ENCODE results near the gene PARP16. TPM values are rescaled to one million over a fixed set of nuclear protein-coding genes. Genes with fewer than 3 reads are reported as not detected.

The PARP16 gene, protein sequence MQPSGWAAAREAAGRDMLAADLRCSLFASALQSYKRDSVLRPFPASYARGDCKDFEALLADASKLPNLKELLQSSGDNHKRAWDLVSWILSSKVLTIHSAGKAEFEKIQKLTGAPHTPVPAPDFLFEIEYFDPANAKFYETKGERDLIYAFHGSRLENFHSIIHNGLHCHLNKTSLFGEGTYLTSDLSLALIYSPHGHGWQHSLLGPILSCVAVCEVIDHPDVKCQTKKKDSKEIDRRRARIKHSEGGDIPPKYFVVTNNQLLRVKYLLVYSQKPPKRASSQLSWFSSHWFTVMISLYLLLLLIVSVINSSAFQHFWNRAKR
- 9.8 and 11.2 TPM in 2 replicates for polyA plus RNA-seq (2011; rRNA removed)
- 7.0 and 9.9 TPM in 2 replicates for polyA plus RNA-seq (2012; cell fraction: cytosol; rRNA removed)
- polyA plus RNA-seq (2012; cell fraction: nucleus; rRNA removed) = 5.7 and 6.7 TPM in 2 replicates
- 6.7 to 7.7 TPM (median 7.5 TPM) in 3 replicates for polyA plus RNA-seq (2017; fragmentation: RNase III; extraction: RNeasy Plus Mini Kit Qiagen cat#74134 plus additional on column Dnase treatment)
- 12.3 and 13.4 TPM in 2 replicates for polyA minus RNA-seq (2011; rRNA and poly(A)+ RNA removed)

DNA sequence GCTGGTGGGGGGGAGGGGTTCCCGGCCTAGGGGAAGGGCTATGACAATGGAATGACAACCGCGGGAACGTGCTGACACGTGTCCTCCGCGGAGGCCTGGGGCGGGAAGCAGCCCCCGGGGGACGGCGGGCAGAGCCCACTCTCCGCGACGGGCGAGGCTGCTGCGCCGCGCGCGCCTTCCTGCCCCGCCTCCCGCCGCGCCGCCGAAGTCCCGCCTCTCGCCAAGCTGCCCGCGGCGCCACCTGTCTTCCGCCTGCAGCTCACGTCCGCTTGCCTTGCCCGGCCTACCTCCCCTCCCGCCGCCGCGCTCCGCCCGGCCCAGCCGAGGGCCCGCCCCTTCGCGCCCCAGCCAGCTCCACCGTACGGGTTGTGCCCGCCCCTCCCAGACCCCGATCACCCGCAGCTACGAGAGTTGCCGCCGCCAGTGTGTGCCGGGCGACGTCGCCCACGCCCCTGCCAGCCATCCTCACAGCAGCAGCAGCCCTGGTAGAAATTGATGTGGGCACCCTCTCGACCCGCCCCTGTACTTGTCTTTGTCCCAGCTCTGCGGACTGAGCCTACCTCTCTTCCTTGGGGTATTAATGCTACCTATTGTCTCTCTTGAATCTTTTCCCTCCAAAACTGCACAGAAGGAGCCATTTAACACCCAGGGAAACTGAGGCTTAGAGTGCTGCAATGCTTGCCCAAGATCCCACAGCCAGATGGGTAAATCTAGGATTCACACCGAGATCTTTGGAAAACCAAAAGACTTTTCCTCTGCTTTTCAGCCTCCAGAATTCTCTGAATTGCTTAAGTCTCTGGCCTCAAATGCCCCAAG, at the start of gene PARP16:
Gene PARP16, minus strand, starts transcription at position 180 of the 816 bp plus-strand sequence. CDS start 457 bp downstream, outside the sequence.
- ATAC-seq = peak; percentile 94 to 95
- ChIA-PET CTCF (interaction anchor here (0.5 to 23.8 kb wide), 26 partner anchors 8 to 220 kb away, joined by 3 to 408 read pairs (median 4); partner anchors contain the start of genes CLPX, RNU5A-1 and RNU5B-1), POLR2A (interaction anchor here (0.5 to 4.2 kb wide), 10 partner anchors 8 to 242 kb away, joined by 3 to 53 read pairs (median 9); partner anchors contain the start of genes CILP, CLPX, RNU5A-1 and RNU5B-1)
- Histone ChIP-seq H3K9me3 (no peaks in the 10 kb centered on the region), H3K4me2 (peak within 1 kb of the TSS; percentile 89), H3K27ac (peak within 1 kb of the TSS; percentile 85 to 91), H3K4me1 (peaks cover 14% of the 10 kb centered on the region), H3K4me3 (peak within 1 kb of the TSS; percentile 65)
- TF ChIP-seq NPAS2 (CRISPR knock-in tag; IDR thresholded peaks at IDR 0.05; ENCODE audit: borderline replicate concordance) (0 out of 2 replicates have a peak, but pooled peaks have one; percentile 14), PHF8 (IDR thresholded peaks at IDR 0.05; ENCODE audit: borderline replicate concordance, low read depth) (0 out of 2 replicates have a peak, but pooled peaks have one; percentile 52), JUN (IDR thresholded peaks at IDR 0.05) (peak; percentile 60 to 92; a peak in 4 of 5 replicates), RAD21 (conservative IDR thresholded peaks at IDR 0.05 in 1 of 2, IDR thresholded peaks at IDR 0.05 in 1 of 2) (peak in 1 of 2 experiments; percentile 22; a peak in 1 of 5 replicates), MAZ (IDR thresholded peaks at IDR 0.05; ENCODE audit: borderline replicate concordance, low read depth, low read length) (peak; percentile 46; the same call in 1 of the 2 replicates), SMC3 (IDR thresholded peaks at IDR 0.05) (peak; percentile 15; the same call in 2 of the 3 replicates), POLR2A (IDR thresholded peaks at IDR 0.05; ENCODE audit: low read length) (peak; percentile 70), RFX5 (IDR thresholded peaks at IDR 0.05) (no peak), FOXS1 (CRISPR knock-in tag; IDR thresholded peaks at IDR 0.05) (no peak), MAX (IDR thresholded peaks at IDR 0.05) (peak; percentile 81)
- TF ChIP-seq, protein P1, sequence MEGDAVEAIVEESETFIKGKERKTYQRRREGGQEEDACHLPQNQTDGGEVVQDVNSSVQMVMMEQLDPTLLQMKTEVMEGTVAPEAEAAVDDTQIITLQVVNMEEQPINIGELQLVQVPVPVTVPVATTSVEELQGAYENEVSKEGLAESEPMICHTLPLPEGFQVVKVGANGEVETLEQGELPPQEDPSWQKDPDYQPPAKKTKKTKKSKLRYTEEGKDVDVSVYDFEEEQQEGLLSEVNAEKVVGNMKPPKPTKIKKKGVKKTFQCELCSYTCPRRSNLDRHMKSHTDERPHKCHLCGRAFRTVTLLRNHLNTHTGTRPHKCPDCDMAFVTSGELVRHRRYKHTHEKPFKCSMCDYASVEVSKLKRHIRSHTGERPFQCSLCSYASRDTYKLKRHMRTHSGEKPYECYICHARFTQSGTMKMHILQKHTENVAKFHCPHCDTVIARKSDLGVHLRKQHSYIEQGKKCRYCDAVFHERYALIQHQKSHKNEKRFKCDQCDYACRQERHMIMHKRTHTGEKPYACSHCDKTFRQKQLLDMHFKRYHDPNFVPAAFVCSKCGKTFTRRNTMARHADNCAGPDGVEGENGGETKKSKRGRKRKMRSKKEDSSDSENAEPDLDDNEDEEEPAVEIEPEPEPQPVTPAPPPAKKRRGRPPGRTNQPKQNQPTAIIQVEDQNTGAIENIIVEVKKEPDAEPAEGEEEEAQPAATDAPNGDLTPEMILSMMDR (IDR thresholded peaks at IDR 0.05) = peak; percentile 36
- TF ChIP-seq, protein P2, sequence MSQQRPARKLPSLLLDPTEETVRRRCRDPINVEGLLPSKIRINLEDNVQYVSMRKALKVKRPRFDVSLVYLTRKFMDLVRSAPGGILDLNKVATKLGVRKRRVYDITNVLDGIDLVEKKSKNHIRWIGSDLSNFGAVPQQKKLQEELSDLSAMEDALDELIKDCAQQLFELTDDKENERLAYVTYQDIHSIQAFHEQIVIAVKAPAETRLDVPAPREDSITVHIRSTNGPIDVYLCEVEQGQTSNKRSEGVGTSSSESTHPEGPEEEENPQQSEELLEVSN (IDR thresholded peaks at IDR 0.05; ENCODE audit: borderline replicate concordance, low read depth) = peak; percentile 73
- TF ChIP-seq, protein P3, sequence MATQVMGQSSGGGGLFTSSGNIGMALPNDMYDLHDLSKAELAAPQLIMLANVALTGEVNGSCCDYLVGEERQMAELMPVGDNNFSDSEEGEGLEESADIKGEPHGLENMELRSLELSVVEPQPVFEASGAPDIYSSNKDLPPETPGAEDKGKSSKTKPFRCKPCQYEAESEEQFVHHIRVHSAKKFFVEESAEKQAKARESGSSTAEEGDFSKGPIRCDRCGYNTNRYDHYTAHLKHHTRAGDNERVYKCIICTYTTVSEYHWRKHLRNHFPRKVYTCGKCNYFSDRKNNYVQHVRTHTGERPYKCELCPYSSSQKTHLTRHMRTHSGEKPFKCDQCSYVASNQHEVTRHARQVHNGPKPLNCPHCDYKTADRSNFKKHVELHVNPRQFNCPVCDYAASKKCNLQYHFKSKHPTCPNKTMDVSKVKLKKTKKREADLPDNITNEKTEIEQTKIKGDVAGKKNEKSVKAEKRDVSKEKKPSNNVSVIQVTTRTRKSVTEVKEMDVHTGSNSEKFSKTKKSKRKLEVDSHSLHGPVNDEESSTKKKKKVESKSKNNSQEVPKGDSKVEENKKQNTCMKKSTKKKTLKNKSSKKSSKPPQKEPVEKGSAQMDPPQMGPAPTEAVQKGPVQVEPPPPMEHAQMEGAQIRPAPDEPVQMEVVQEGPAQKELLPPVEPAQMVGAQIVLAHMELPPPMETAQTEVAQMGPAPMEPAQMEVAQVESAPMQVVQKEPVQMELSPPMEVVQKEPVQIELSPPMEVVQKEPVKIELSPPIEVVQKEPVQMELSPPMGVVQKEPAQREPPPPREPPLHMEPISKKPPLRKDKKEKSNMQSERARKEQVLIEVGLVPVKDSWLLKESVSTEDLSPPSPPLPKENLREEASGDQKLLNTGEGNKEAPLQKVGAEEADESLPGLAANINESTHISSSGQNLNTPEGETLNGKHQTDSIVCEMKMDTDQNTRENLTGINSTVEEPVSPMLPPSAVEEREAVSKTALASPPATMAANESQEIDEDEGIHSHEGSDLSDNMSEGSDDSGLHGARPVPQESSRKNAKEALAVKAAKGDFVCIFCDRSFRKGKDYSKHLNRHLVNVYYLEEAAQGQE (IDR thresholded peaks at IDR 0.05) = no peak
- TF ChIP-seq, protein P4, sequence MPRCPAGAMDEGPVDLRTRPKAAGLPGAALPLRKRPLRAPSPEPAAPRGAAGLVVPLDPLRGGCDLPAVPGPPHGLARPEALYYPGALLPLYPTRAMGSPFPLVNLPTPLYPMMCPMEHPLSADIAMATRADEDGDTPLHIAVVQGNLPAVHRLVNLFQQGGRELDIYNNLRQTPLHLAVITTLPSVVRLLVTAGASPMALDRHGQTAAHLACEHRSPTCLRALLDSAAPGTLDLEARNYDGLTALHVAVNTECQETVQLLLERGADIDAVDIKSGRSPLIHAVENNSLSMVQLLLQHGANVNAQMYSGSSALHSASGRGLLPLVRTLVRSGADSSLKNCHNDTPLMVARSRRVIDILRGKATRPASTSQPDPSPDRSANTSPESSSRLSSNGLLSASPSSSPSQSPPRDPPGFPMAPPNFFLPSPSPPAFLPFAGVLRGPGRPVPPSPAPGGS (IDR thresholded peaks at IDR 0.05) = peak; percentile 65; the same call in 1 of the 3 replicates
- peak; percentile 83 to 94 for DNase-seq (ENCODE audit: low read depth in 1 of 2, low spot score in 1 of 2)
- 9% methylated on average over 21 of the region's 62 CpGs for WGBS (ENCODE audit: missing lambda C conversion rate)
- FAIRE-seq = no peak
